K562 (cell line): ENCODE data around the gene EFHC2. TPM values are rescaled to one million over a fixed set of nuclear protein-coding genes. Genes with fewer than 3 reads are reported as not detected.

Experiments
- ATAC-seq: fragments of 200-7000 bp; cut with Tn5 transposase; 3 replicates; pipeline ENCODE4 v1.9.1; 2020; ENCODE audit warnings: moderate library complexity
- BruUV-seq: library from RNA; stranded (reverse); fragments of 400-500 nt; replicated peaks from 2 replicates; lab custom pipeline; 2021; lab: Mats Ljungman, UMichigan
- CTCF ChIA-PET: fragments of 300-600 bp; formaldehyde crosslinking; extraction: SDS; loops from one replicate; lab custom pipeline; 2021; ENCODE audit warnings: low intra/inter-chr PET ratio; lab: Yijun Ruan, JAX
- POLR2A ChIA-PET: fragments of 300-600, 350-650 bp; sonication (Branson Sonifier 250); formaldehyde crosslinking; extraction: SDS; loops from one replicate; lab custom pipeline; 2021; ENCODE audit warnings: antibody characterized with exemption, inconsistent platforms; lab: Yijun Ruan, JAX
- DNase-seq, 4 experiments: peaks; one replicate each; pipeline versions ENCODE4 v3.0.0 to v3.0.0-alpha.2; 2011 to 2018; ENCODE audit warnings: low spot score in 3 of 4, mixed read lengths in 3 of 4; ENCODE audit errors: extremely low read depth in 1 of 4
- FAIRE-seq: peaks from 2 replicates; lab custom pipeline; 2011; peaks lifted over from hg19 to GRCh38; lab: Jason Lieb, UNC
- H2AFZ ChIP-seq: 2 replicates; pipeline ENCODE4 v1.6.0; 2011; ENCODE audit warnings: low read depth, low read length, control low read depth, inconsistent platforms
- H3K27ac ChIP-seq: fragments of 200-600 bp; 3 replicates; pipeline ENCODE4 v1.8.0; 2011; ENCODE audit warnings: low read depth, mild to moderate bottlenecking, control low read depth, inconsistent platforms, low read length, moderate library complexity, mixed read lengths; ENCODE audit errors: extremely low read depth
- H3K27me3 ChIP-seq, 2 experiments: fragments of 300-600 bp in 1 of 2; 2 replicates in 1 of 2; 3 replicates in 1 of 2; pipeline versions ENCODE4 v1.6.0 to v1.8.0; 2011; ENCODE audit warnings: inconsistent platforms in 2 of 2, low read length in 2 of 2, mild to moderate bottlenecking in 1 of 2, mixed read lengths in 1 of 2, moderate library complexity in 1 of 2; ENCODE audit not compliant: control insufficient read depth in 2 of 2, insufficient read depth in 2 of 2
- H3K36me3 ChIP-seq: fragments of 300-600 bp; 3 replicates; pipeline ENCODE4 v1.8.0; 2011; ENCODE audit warnings: mild to moderate bottlenecking, low read length, inconsistent platforms; ENCODE audit not compliant: control insufficient read depth, insufficient read depth
- H3K4me1 ChIP-seq, 2 experiments: fragments of 200-600 bp in 1 of 2; replicated peaks in 1 of 2; 2 replicates in 1 of 2; 3 replicates in 1 of 2; pipeline versions ENCODE4 v1.5.1 to v1.8.0; 2011; ENCODE audit warnings: inconsistent platforms in 2 of 2, low read length in 2 of 2, mild to moderate bottlenecking in 1 of 2, mixed read lengths in 1 of 2, moderate library complexity in 1 of 2; ENCODE audit not compliant: control insufficient read depth in 2 of 2, insufficient read depth in 2 of 2
- H3K4me2 ChIP-seq: 2 replicates; pipeline ENCODE4 v1.6.1; 2011; ENCODE audit warnings: low read length, control low read depth, inconsistent platforms, mixed read lengths; ENCODE audit not compliant: insufficient read depth
- H3K4me3 ChIP-seq: fragments of 200-600 bp; sonication (generic), shearing (Covaris generic); 2 replicates; pipeline ENCODE4 v1.5.1; 2016; ENCODE audit warnings: control low read depth, inconsistent platforms
- H3K79me2 ChIP-seq: fragments of 200-600 bp; 3 replicates; pipeline ENCODE4 v1.8.0; 2011; ENCODE audit warnings: low read length, inconsistent platforms; ENCODE audit not compliant: control insufficient read depth, insufficient read depth
- H3K9ac ChIP-seq, 2 experiments: 2 replicates each; pipeline versions ENCODE4 v1.6.0 to v1.6.1; 2011; ENCODE audit warnings: low read depth in 2 of 2, low read length in 2 of 2, control low read depth in 1 of 2, inconsistent platforms in 1 of 2, mild to moderate bottlenecking in 1 of 2, mixed read lengths in 1 of 2; ENCODE audit not compliant: insufficient read depth in 1 of 2
- H3K9me1 ChIP-seq: one replicate; pipeline ENCODE4 v1.6.0; 2011; ENCODE audit warnings: inconsistent platforms, mild to moderate bottlenecking, low read length, moderate library complexity; ENCODE audit not compliant: control insufficient read depth, insufficient read depth
- H3K9me3 ChIP-seq: replicated peaks from 2 replicates; pipeline ENCODE4 v1.5.1; 2011; ENCODE audit warnings: low read depth, low read length, inconsistent platforms; ENCODE audit not compliant: control insufficient read depth, insufficient read depth
- H4K20me1 ChIP-seq: replicated peaks from 2 replicates; pipeline ENCODE4 v1.6.1; 2011; ENCODE audit warnings: low read length, inconsistent platforms, mixed read lengths; ENCODE audit not compliant: control insufficient read depth, insufficient read depth
- ARID1B ChIP-seq: fragments of 450-650 bp; IDR thresholded peaks from 2 replicates; pipeline ENCODE4 v1.6.1; 2016; ENCODE audit warnings: antibody characterized with exemption, mild to moderate bottlenecking, inconsistent platforms
- BHLHE40 ChIP-seq: IDR thresholded peaks from 2 replicates; pipeline ENCODE4 v1.6.1; 2011; ENCODE audit warnings: low read length, improper control_type of control experiment
- CCAR2 ChIP-seq: fragments of 200-400 bp; formaldehyde crosslinking; IDR thresholded peaks from 2 replicates; pipeline ENCODE4 v1.6.1; 2017; ENCODE audit warnings: mild to moderate bottlenecking, low read depth, low read length
- GTF2B ChIP-seq: IDR thresholded peaks from 2 replicates; pipeline ENCODE4 v1.6.1; 2011; ENCODE audit not compliant: insufficient read length; ENCODE audit errors: extremely low read depth
- MAFK ChIP-seq: IDR thresholded peaks from 2 replicates; pipeline ENCODE4 v1.6.1; 2011; ENCODE audit warnings: low read length, improper control_type of control experiment
- MCM2 ChIP-seq: fragments of 450-650 bp; IDR thresholded peaks from 2 replicates; pipeline ENCODE4 v1.6.1; 2017; ENCODE audit warnings: low read depth, mild to moderate bottlenecking
- MTA2 ChIP-seq: fragments of 450-650 bp; IDR thresholded peaks from 2 replicates; pipeline ENCODE4 v1.6.1; 2016; ENCODE audit warnings: low read depth
- PREB ChIP-seq: sonication (generic); formaldehyde crosslinking; IDR thresholded peaks from 2 replicates; pipeline ENCODE4 v1.8.1; 2023; ENCODE audit warnings: mild to moderate bottlenecking, missing genetic modification reagents
- SIN3A ChIP-seq, 2 experiments: fragments of 150-350 bp in 1 of 2; IDR thresholded peaks; 2 replicates each; pipeline ENCODE4 v1.6.1; 2011 to 2016; ENCODE audit warnings: borderline replicate concordance in 2 of 2, low read depth in 2 of 2, low read length in 2 of 2, mild to moderate bottlenecking in 2 of 2, moderate library complexity in 2 of 2; ENCODE audit not compliant: control insufficient read depth in 1 of 2
- U2AF2 ChIP-seq: fragments of 200-400 bp; formaldehyde crosslinking; optimal IDR thresholded peaks from 2 replicates; pipeline ENCODE3; 2017; ENCODE audit warnings: low read depth, mild to moderate bottlenecking, low read length
- ZNF449 ChIP-seq: fragments of 250-450 bp; sonication (Bioruptor Pico); IDR thresholded peaks from 2 replicates; pipeline ENCODE4 v1.8.0; 2022; ENCODE audit warnings: moderate library complexity, mild to moderate bottlenecking, inconsistent platforms
- ZNF561 ChIP-seq: fragments of 450-650 bp; formaldehyde crosslinking; conservative IDR thresholded peaks from 2 replicates; pipeline ENCODE4 v1.4.0; 2020; ENCODE audit warnings: mild to moderate bottlenecking, moderate library complexity
- ZNF707 ChIP-seq: fragments of 250-450 bp; sonication (Bioruptor Pico); conservative IDR thresholded peaks from 2 replicates; pipeline ENCODE4 v1.8.0; 2022; ENCODE audit warnings: inconsistent platforms, mild to moderate bottlenecking, moderate library complexity
- WGBS: fragments of 100-300 bp; shearing (Covaris generic); methylation state at CpG from one replicate; pipeline ENCODE4 v1.1.6; 2016; ENCODE audit warnings: low coverage, mixed read lengths; ENCODE audit not compliant: insufficient coverage; ENCODE audit errors: missing lambda C conversion rate; 5-methylcytosine and 5-hydroxymethylcytosine counted together
- in situ Hi-C: fragments of 300-500 bp; cut with MboI; formaldehyde crosslinking; loops from 4 replicates; pipeline ENCODE4 v1.15.0; 2018; ENCODE audit warnings: inconsistent platforms, mixed read lengths
- intact Hi-C: fragments of 100-400 bp; cut with micrococcal nuclease; formaldehyde crosslinking; loops from 2 replicates; pipeline ENCODE4 v1.14.2; 2022
- polyA plus RNA-seq, 8 experiments: library from polyadenylated mRNA; depleted of rRNA in 4 of 8; stranded (reverse) in 5 of 8; unstranded in 3 of 8; fragments of >200 nt; fragmentation: Nextera tagmentation in 2 of 8; fragmentation: Illumina TruSeq in 1 of 8; extraction: Ambion mirVana in 2 of 8; extraction: Trizol in 1 of 8; gene quantifications; 2 replicates each; pipeline versions ENCODE4 v1.2.1 to v1.2.3, GENCODE V29; 2011 to 2014; ENCODE audit warnings: inconsistent platforms in 1 of 8, missing spikeins in 1 of 8
- total RNA-seq, 7 experiments: library from RNA; depleted of rRNA in 6 of 7; stranded (reverse); fragments of >200 nt in 6 of 7; fragmentation: Illumina TruSeq in 2 of 7; extraction: Trizol in 2 of 7; gene quantifications; 2 replicates each; pipeline versions ENCODE4 v1.2.1 to v1.2.3, GENCODE V29; 2011 to 2021; ENCODE audit warnings: low replicate concordance in 1 of 7

Gene EFHC2
- total and polyA plus RNA-seq, 9 of the 15 experiments (the other 6 are each of a cell fraction or from before 2014, with no cell fraction given): 1.3 to 8.1 (median 3.0) TPM

- no peak overlapping the region for H3K4me3 ChIP-seq
- WGBS: 0% methylated on average over 2 of the region's 2 CpGs
- CTCF ChIA-PET: no interaction called here
- no peak overlapping the region for H2AFZ ChIP-seq
- no peaks in the 10 kb centered on the region for H3K36me3 ChIP-seq
- no peak overlapping the region for H3K27ac ChIP-seq
- H3K4me2 ChIP-seq: no peak overlapping the region
- H3K9me1 ChIP-seq: no peaks in the 10 kb centered on the region
- H3K9me3 ChIP-seq: no peaks in the 10 kb centered on the region
- intact Hi-C loops (no loop called here), in situ Hi-C loops (no loop called here)
- H3K4me1 ChIP-seq: no peaks in the 10 kb centered on the region
- DNase-seq (no peak), FAIRE-seq (no peak), ATAC-seq (no peak)
- no peaks in the 10 kb centered on the region for H3K79me2 ChIP-seq
- H3K9ac ChIP-seq: no peak overlapping the region
- no peaks in the 10 kb centered on the region for H3K27me3 ChIP-seq
- H4K20me1 ChIP-seq: no peaks in the 10 kb centered on the region
- TF ChIP-seq GTF2B: no peak
- TF ChIP-seq CCAR2: no peak
- no peak for TF ChIP-seq ARID1B
- TF ChIP-seq SIN3A (IDR thresholded peaks at IDR 0.05; ENCODE audit: borderline replicate concordance in 2 of 2, control insufficient read depth in 1 of 2, low read depth in 2 of 2, low read length in 2 of 2): no peak
- TF ChIP-seq MAFK: no peak
- no peak for TF ChIP-seq ZNF449 (CRISPR knock-in tag)
- no peak for TF ChIP-seq MTA2
- no peak for TF ChIP-seq PREB (CRISPR knock-in tag)
- no peak for TF ChIP-seq ZNF707 (CRISPR knock-in tag)
- TF ChIP-seq BHLHE40: no peak
- TF ChIP-seq U2AF2: no peak
- no peak for TF ChIP-seq ZNF561
- no peak for TF ChIP-seq MCM2
- POLR2A ChIA-PET: no interaction called here
- BruUV-seq: no TSS peak
These were observed 168.0 kb downstream of the EFHC2 start for GRCh38 chrX:44175455-44175854.
